ENCODE data around the gene DEPP1. TPM values are rescaled to one million over a fixed set of nuclear protein-coding genes. Genes with fewer than 3 reads are reported as not detected.
A peak's percentile ranks its signal among the peaks of the same experiment; 100 is the strongest.

DEPP1 gene
- total and polyA plus RNA-seq, 2 of the 4 experiments (the other 2 are of a cell fraction), result 13.6 to 30.0 TPM

DNA sequence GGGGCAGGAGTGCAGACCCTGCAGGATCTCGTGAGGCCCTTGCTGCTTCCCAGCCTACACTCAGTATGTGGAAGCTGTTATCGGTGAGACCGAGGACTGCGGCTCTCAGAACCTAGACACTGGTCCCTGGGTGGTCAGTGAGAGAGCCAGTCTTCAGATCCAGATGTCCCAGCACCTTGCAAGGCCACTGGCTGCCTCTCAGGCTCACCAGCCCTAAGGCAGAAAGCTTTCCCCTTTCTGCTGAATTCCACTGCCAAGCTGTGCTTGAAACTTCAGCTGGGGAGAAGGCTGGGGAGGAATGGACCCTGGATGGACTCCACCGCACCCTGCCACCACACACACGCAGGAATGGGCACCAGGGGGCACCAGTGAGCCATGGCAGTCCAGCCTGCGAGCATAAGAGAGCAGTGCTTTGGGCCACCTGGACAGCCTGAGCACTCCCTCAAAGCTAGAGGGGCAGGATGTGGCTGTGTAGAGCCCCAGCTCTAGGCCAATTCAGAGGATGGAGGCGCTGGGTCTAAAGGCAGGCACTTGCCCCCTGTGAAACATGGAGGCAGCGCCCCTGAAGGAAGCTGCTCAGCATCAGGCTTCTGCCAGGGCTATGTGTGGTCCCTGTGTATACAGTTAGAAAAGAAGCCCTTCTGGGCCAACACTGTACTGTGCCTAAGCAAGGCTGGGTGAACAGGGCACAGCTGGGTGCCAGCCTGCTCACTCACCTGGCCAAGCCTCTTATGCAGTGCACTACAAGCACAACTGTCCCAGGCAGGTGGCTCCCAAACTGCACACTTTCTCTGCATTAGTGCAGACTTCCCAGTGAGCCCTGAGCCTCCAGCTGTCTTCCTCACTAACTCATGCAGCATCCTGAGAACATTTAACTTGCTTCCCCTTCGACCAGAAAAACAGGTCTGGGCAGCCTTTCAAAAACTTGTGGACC is 45.8 kb downstream of the DEPP1 start:
- in situ Hi-C loops (cut with MboI; ENCODE audit: low sequenced_read_pairs) (no loop called here), intact Hi-C loops (cut with micrococcal nuclease) (loop anchor here (1.0 to 5.0 kb wide), 5 partner anchors 43 to 318 kb away; partner anchors contain the start of gene ZNF22), dilution Hi-C loops (cut with HindIII; ENCODE audit: low sequenced_read_pairs, unreplicated experiment) (no loop called here)
- Histone ChIP-seq H3K36me3 (ENCODE audit: control insufficient read depth, insufficient read depth, low read length) (no peaks in the 10 kb centered on the region), H2BK120ac (ENCODE audit: low read depth, low read length) (peak overlapping the region; percentile 77), H2BK15ac (ENCODE audit: low read depth, low read length) (no peak overlapping the region; the same call in 2 of the 3 replicates), H3K79me1 (ENCODE audit: low read depth in 1 of 2, low read length in 2 of 2) (no peaks in the 10 kb centered on the region), H3K4me1 (ENCODE audit: control insufficient read depth, insufficient read depth, low read length) (peaks cover 15% of the 10 kb centered on the region), H4K8ac (ENCODE audit: low read depth in 2 of 2, low read length in 2 of 2) (peak overlapping the region in 1 of 2 experiments; percentile 60; a peak in 1 of 4 replicates), H3K9me1 (ENCODE audit: insufficient read depth, low read length) (peaks cover 9% of the 10 kb centered on the region; the same call in 1 of the 2 replicates), H2BK5ac (ENCODE audit: low read depth, low read length, poor library complexity, severe bottlenecking) (no peak overlapping the region), H3K9me3 (ENCODE audit: control insufficient read depth, insufficient read depth, low read length) (no peaks in the 10 kb centered on the region), H3K4me3 (ENCODE audit: insufficient read depth, low read depth, low read length) (no peak overlapping the region), H3K27ac (ENCODE audit: insufficient read depth, low read length) (no peak overlapping the region), H3K4me2 (ENCODE audit: low read depth, low read length) (no peak overlapping the region), H4K5ac (ENCODE audit: low read depth, low read length) (no peak overlapping the region), H2AK9ac (replicated peaks; ENCODE audit: low read depth, low read length, poor library complexity) (peak overlapping the region; percentile 47), H3K23ac (ENCODE audit: low read depth, low read length) (no peak overlapping the region), H2AFZ (replicated peaks; ENCODE audit: low read length, poor library complexity) (peak overlapping the region; percentile 81), H3K4ac (ENCODE audit: low read depth, low read length) (peak overlapping the region; percentile 63; the same call in 1 of the 2 replicates), H3K56ac (ENCODE audit: extremely low read depth, insufficient read depth, low read length) (no peak overlapping the region), H3K27me3 (ENCODE audit: control insufficient read depth, insufficient read depth, low read length) (no peaks in the 10 kb centered on the region; the same call in 1 of the 2 replicates), H2BK20ac (ENCODE audit: low read depth, low read length) (peak overlapping the region; percentile 79), H4K91ac (ENCODE audit: insufficient read depth, low read depth, low read length) (no peak overlapping the region), H4K20me1 (ENCODE audit: insufficient read depth, low read length) (no peaks in the 10 kb centered on the region), H2AK5ac (ENCODE audit: low read depth, low read length) (peak overlapping the region; percentile 53; the same call in 1 of the 2 replicates), H3K9ac (ENCODE audit: low read depth, low read length) (no peak overlapping the region), H3K14ac (replicated peaks; ENCODE audit: low read depth, low read length) (no peak overlapping the region), H3K18ac (ENCODE audit: low read depth, low read length) (no peak overlapping the region)
- DNase-seq (peak; percentile 81), ATAC-seq (ENCODE audit: low read depth) (peak; percentile 94)
- BruUV-seq (replicated peaks), result no TSS peak
- CTCF ChIA-PET, result interaction anchor here (0.6 to 1.7 kb wide), 16 partner anchors 12 to 75 kb away, joined by 3 to 11 read pairs (median 4); partner anchors contain the start of gene DEPP1
- POLR2A ChIA-PET (ENCODE audit: unreplicated experiment), result no interaction called here
- no CpG with 5 or more reads among the region's 10 CpGs for WGBS, 2 experiments (ENCODE audit: extremely low coverage in 2 of 2, insufficient read length in 1 of 2)
- TF ChIP-seq, protein P1, sequence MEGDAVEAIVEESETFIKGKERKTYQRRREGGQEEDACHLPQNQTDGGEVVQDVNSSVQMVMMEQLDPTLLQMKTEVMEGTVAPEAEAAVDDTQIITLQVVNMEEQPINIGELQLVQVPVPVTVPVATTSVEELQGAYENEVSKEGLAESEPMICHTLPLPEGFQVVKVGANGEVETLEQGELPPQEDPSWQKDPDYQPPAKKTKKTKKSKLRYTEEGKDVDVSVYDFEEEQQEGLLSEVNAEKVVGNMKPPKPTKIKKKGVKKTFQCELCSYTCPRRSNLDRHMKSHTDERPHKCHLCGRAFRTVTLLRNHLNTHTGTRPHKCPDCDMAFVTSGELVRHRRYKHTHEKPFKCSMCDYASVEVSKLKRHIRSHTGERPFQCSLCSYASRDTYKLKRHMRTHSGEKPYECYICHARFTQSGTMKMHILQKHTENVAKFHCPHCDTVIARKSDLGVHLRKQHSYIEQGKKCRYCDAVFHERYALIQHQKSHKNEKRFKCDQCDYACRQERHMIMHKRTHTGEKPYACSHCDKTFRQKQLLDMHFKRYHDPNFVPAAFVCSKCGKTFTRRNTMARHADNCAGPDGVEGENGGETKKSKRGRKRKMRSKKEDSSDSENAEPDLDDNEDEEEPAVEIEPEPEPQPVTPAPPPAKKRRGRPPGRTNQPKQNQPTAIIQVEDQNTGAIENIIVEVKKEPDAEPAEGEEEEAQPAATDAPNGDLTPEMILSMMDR (conservative IDR thresholded peaks at IDR 0.05; ENCODE audit: low read depth, low read length), result peak; percentile 95
- no peak for TF ChIP-seq CHD1 (IDR thresholded peaks at IDR 0.05; ENCODE audit: low read depth, low read length)
- no peak for TF ChIP-seq POLR2A (IDR thresholded peaks at IDR 0.05; ENCODE audit: low read depth, low read length)
- TF ChIP-seq RFX5 (IDR thresholded peaks at IDR 0.05; ENCODE audit: low read depth, low read length), result no peak
- TF ChIP-seq RAD21 (IDR thresholded peaks at IDR 0.05; ENCODE audit: low read length), result peak; percentile 94
- TF ChIP-seq BHLHE40 (IDR thresholded peaks at IDR 0.05; ENCODE audit: low read depth, low read length), result no peak
- TF ChIP-seq, protein P2, sequence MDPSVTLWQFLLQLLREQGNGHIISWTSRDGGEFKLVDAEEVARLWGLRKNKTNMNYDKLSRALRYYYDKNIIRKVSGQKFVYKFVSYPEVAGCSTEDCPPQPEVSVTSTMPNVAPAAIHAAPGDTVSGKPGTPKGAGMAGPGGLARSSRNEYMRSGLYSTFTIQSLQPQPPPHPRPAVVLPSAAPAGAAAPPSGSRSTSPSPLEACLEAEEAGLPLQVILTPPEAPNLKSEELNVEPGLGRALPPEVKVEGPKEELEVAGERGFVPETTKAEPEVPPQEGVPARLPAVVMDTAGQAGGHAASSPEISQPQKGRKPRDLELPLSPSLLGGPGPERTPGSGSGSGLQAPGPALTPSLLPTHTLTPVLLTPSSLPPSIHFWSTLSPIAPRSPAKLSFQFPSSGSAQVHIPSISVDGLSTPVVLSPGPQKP (IDR thresholded peaks at IDR 0.05; ENCODE audit: borderline replicate concordance, low read depth, low read length), result no peak
- TF ChIP-seq, protein P3, sequence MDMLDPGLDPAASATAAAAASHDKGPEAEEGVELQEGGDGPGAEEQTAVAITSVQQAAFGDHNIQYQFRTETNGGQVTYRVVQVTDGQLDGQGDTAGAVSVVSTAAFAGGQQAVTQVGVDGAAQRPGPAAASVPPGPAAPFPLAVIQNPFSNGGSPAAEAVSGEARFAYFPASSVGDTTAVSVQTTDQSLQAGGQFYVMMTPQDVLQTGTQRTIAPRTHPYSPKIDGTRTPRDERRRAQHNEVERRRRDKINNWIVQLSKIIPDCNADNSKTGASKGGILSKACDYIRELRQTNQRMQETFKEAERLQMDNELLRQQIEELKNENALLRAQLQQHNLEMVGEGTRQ (IDR thresholded peaks at IDR 0.05; ENCODE audit: low read depth, low read length), result no peak
- no peak for TF ChIP-seq MAFK (IDR thresholded peaks at IDR 0.05; ENCODE audit: low read depth, low read length)
- TF ChIP-seq FOS (IDR thresholded peaks at IDR 0.05; ENCODE audit: low read depth, low read length), result no peak
- no peak for TF ChIP-seq CEBPB (IDR thresholded peaks at IDR 0.05; ENCODE audit: low read depth, low read length)
- no peak for TF ChIP-seq NFE2L2 (IDR thresholded peaks at IDR 0.05; ENCODE audit: low read depth, low read length)
- peak; percentile 93 for TF ChIP-seq SMC3 (IDR thresholded peaks at IDR 0.05; ENCODE audit: low read depth, low read length)
- peak; percentile 14 for TF ChIP-seq RCOR1 (IDR thresholded peaks at IDR 0.05; ENCODE audit: insufficient replicate concordance, low read length)

Measured in IMR-90 (cell line).